Heart left ventricle (tissue), 13 donors: ENCODE measurements around the gene FAM216A.

Experiments
- CTCF ChIP-seq, 12 donors: fragments of 200-600 bp; sonication (generic) in 4 of 12; IDR thresholded peaks; one replicate each; pipeline versions ENCODE4 v1.5.0 to v1.8.0; 2018 to 2022; ENCODE audit warnings: antibody characterized with exemption in 12 of 12, mild to moderate bottlenecking in 5 of 12
- POLR2A ChIP-seq, 2 donors: fragments of 450-650 bp; IDR thresholded peaks; one replicate each; pipeline ENCODE4 v1.6.1; 2017; ENCODE audit warnings: antibody characterized with exemption in 2 of 2, mild to moderate bottlenecking in 2 of 2, moderate library complexity in 2 of 2
- donor health status: ischemic (EF 13 %, LVEDD 7.1; RV severe dilation, severe dysfunction).
- donor health status: DM: no; HTN: yes; CAD: no.
- donor health status: DM: no; HTN: no; CAD: no.
- donor health status: ischemic (EF 25% LVEDD 6.9; RV normal size, moderate dysfunction).
- donor health status: ischemic (EF 25% LVEDD 5.7; RV mildly dilated, moderate dysfunction).
- donor health status: ischemic (EF 35%, LVEDD 5.7; RV mildly dilated, moderate dysfunction).
- donor health status: nonischemic (EF 11% LVEDD 7.7; RV severe dilation, severe dysfunction).
- donor health status: DM: yes; HTN: yes; CAD: no.
- donor health status: PGD.
- donor health status: ischemic (EF 29% LVEDD 5.4; RV normal size, mild dysfunction).
- donor health status: nonischemic (EF 23%, LVEDD 6.1; RV moderate dilation, normal function).

- TF ChIP-seq CTCF (IDR thresholded peaks at IDR 0.05) (no peak), POLR2A (IDR thresholded peaks at IDR 0.05) (no peak)
Measured at GRCh38 chr12:110431957-110432587, 36.6 kb upstream of the FAM216A start.
